Measurements from ENCODE around the gene MMEL1.

Gene MMEL1

GRCh38 chr1:2557482-2558400, 75.1 kb downstream of the MMEL1 start:
- H3K4me3 ChIP-seq (replicated peaks; ENCODE audit: low read depth, low read length) = no peak overlapping the region
- no peak for DNase-seq (ENCODE audit: extremely low read depth, low read depth)
- TF ChIP-seq CTCF (IDR thresholded peaks at IDR 0.05; ENCODE audit: low read depth, low read length, missing control alignments) = no peak

GRCh38 chr1:2556678-2557481, 75.9 kb downstream of the MMEL1 start:
- H3K4me3 ChIP-seq (replicated peaks; ENCODE audit: low read depth, low read length) = peak overlapping the region; percentile 38
- no peak for DNase-seq (ENCODE audit: extremely low read depth, low read depth)
- TF ChIP-seq CTCF (IDR thresholded peaks at IDR 0.05; ENCODE audit: low read depth, low read length, missing control alignments) = no peak

GRCh38 chr1:2556277-2556677, 76.5 kb downstream of the MMEL1 start, which contains the start of gene TNFRSF14:
Gene TNFRSF14, plus strand, starts transcription at chr1:2556371. Its CDS starts 294 bp downstream, at chr1:2556665.
- peak within 1 kb of the TSS; percentile 38 for H3K4me3 ChIP-seq (replicated peaks; ENCODE audit: low read depth, low read length)
- TF ChIP-seq CTCF (IDR thresholded peaks at IDR 0.05; ENCODE audit: low read depth, low read length, missing control alignments) = no peak
- no peak for DNase-seq (ENCODE audit: extremely low read depth, low read depth)

GRCh38 chr1:2555634-2556276, 77.1 kb downstream of the MMEL1 start:
- peak overlapping the region; percentile 38 for H3K4me3 ChIP-seq (replicated peaks; ENCODE audit: low read depth, low read length)
- TF ChIP-seq CTCF (IDR thresholded peaks at IDR 0.05; ENCODE audit: low read depth, low read length, missing control alignments) = no peak
- DNase-seq (ENCODE audit: extremely low read depth, low read depth) = no peak

- H3K4me3 ChIP-seq (replicated peaks; ENCODE audit: low read depth, low read length) = no peak overlapping the region
- peak; percentile 43 for TF ChIP-seq CTCF (IDR thresholded peaks at IDR 0.05; ENCODE audit: low read depth, low read length, missing control alignments)
- DNase-seq (ENCODE audit: extremely low read depth, low read depth) = no peak
Observed at GRCh38 chr1:2554621-2555387, 78.0 kb downstream of the MMEL1 start.
